Liver (tissue), 9 donors: ENCODE measurements around the gene SOX18. TPM values are rescaled to one million over a fixed set of nuclear protein-coding genes. Genes with fewer than 3 reads are reported as not detected.

Experiments
- DNase-seq: peaks from one replicate; pipeline ENCODE4 v3.0.0-alpha.2; 2017; ENCODE audit warnings: low spot score
- H3K27ac ChIP-seq, 2 donors: one replicate each; pipeline ENCODE4 v1.7.0; 2013; ENCODE audit warnings: inconsistent platforms in 2 of 2, low read length in 2 of 2, control low read depth in 1 of 2, low read depth in 1 of 2, mild to moderate bottlenecking in 1 of 2
- H3K27me3 ChIP-seq, 4 donors: one replicate each; pipeline versions ENCODE4 v1.6.1 to v1.7.0; 2013; ENCODE audit warnings: low read length in 3 of 4, inconsistent platforms in 1 of 4, mild to moderate bottlenecking in 1 of 4, moderate library complexity in 1 of 4; ENCODE audit not compliant: control insufficient read depth in 4 of 4, insufficient read depth in 4 of 4
- H3K36me3 ChIP-seq, 4 donors: one replicate each; pipeline versions ENCODE4 v1.6.1 to v1.7.0; 2013; ENCODE audit warnings: low read length in 3 of 4, mild to moderate bottlenecking in 3 of 4, low read depth in 1 of 4, moderate library complexity in 1 of 4; ENCODE audit not compliant: control insufficient read depth in 4 of 4, insufficient read depth in 3 of 4
- H3K4me1 ChIP-seq, 4 donors: one replicate each; pipeline versions ENCODE4 v1.6.1 to v1.7.0; 2013; ENCODE audit warnings: low read length in 3 of 4, mild to moderate bottlenecking in 3 of 4, moderate library complexity in 1 of 4; ENCODE audit not compliant: control insufficient read depth in 4 of 4, insufficient read depth in 4 of 4
- H3K4me3 ChIP-seq, 3 donors: one replicate each; pipeline versions ENCODE4 v1.6.1 to v1.7.0; 2013; ENCODE audit warnings: low read length in 3 of 3, control low read depth in 1 of 3, low read depth in 1 of 3, mild to moderate bottlenecking in 1 of 3
- H3K9ac ChIP-seq, 2 donors: one replicate each; pipeline ENCODE4 v1.7.0; 2013; ENCODE audit warnings: low read length in 2 of 2, mild to moderate bottlenecking in 2 of 2, moderate library complexity in 2 of 2, control low read depth in 1 of 2, low read depth in 1 of 2
- H3K9me3 ChIP-seq, 4 donors: one replicate each; pipeline versions ENCODE4 v1.6.1 to v1.7.0; 2013; ENCODE audit warnings: low read length in 3 of 4; ENCODE audit not compliant: control insufficient read depth in 4 of 4
- EGR1 ChIP-seq, 2 donors: IDR thresholded peaks; 2 replicates each; pipeline ENCODE4 v1.6.1; 2016 to 2018; ENCODE audit warnings: antibody characterized with exemption in 2 of 2, low read depth in 2 of 2
- FOXA1 ChIP-seq: IDR thresholded peaks from 2 replicates; pipeline ENCODE4 v1.6.1; 2016; ENCODE audit warnings: antibody characterized with exemption
- FOXA2 ChIP-seq: IDR thresholded peaks from 2 replicates; pipeline ENCODE4 v1.6.1; 2016; ENCODE audit warnings: antibody characterized with exemption
- GABPA ChIP-seq, 2 donors: IDR thresholded peaks in 1 of 2; conservative IDR thresholded peaks in 1 of 2; 2 replicates each; pipeline ENCODE4 v1.6.1; 2016; ENCODE audit warnings: antibody characterized with exemption in 2 of 2, mild to moderate bottlenecking in 1 of 2, moderate library complexity in 1 of 2
- HNF4A ChIP-seq, 2 donors: conservative IDR thresholded peaks; 2 replicates each; pipeline ENCODE4 v1.6.1; 2016; ENCODE audit warnings: antibody characterized with exemption in 2 of 2, mild to moderate bottlenecking in 2 of 2
- HNF4G ChIP-seq: IDR thresholded peaks from 2 replicates; pipeline ENCODE4 v1.6.1; 2016; ENCODE audit warnings: antibody characterized with exemption
- JUND ChIP-seq, 2 donors: IDR thresholded peaks; 2 replicates each; pipeline ENCODE4 v1.6.1; 2016; ENCODE audit warnings: antibody characterized with exemption in 2 of 2
- NR2F2 ChIP-seq: IDR thresholded peaks from 2 replicates; pipeline ENCODE4 v1.6.1; 2016; ENCODE audit warnings: antibody characterized with exemption
- RAD21 ChIP-seq, 2 donors: IDR thresholded peaks; 2 replicates each; pipeline ENCODE4 v1.6.1; 2016; ENCODE audit warnings: antibody characterized with exemption in 2 of 2, mild to moderate bottlenecking in 2 of 2
- RXRA ChIP-seq, 2 donors: IDR thresholded peaks; 2 replicates each; pipeline ENCODE4 v1.6.1; 2017 to 2018; ENCODE audit warnings: antibody characterized with exemption in 2 of 2, mild to moderate bottlenecking in 1 of 2
- SP1 ChIP-seq: IDR thresholded peaks from 2 replicates; pipeline ENCODE4 v1.6.1; 2018; ENCODE audit warnings: antibody characterized with exemption, mild to moderate bottlenecking
- YY1 ChIP-seq: IDR thresholded peaks from 2 replicates; pipeline ENCODE4 v1.6.1; 2016; ENCODE audit warnings: antibody characterized with exemption, mild to moderate bottlenecking
- WGBS: extraction: QIAGEN DNeasy Blood & Tissue Kit; methylation state at CpG from one replicate; pipeline ENCODE4 v1.1.7; 2013; 5-methylcytosine and 5-hydroxymethylcytosine counted together
- polyA plus RNA-seq, 2 donors: library from polyadenylated mRNA; stranded (reverse) in 1 of 2; unstranded in 1 of 2; fragments of 200-250 nt in 1 of 2; fragments of >200 nt in 1 of 2; fragmentation: Nextera tagmentation in 1 of 2; extraction: Ambion mirVana in 1 of 2; gene quantifications; one replicate each; pipeline versions ENCODE4 v1.2.1 to v1.2.3, GENCODE V29; 2013 to 2015
- total RNA-seq, 2 donors: library from RNA; depleted of rRNA; stranded (reverse); fragments of >200 nt; gene quantifications; one replicate each; pipeline ENCODE4 v1.2.3, GENCODE V29; 2014
- TF ChIP-seq, protein P1 (sequence below): IDR thresholded peaks from 2 replicates; pipeline ENCODE4 v1.6.1; 2016; ENCODE audit warnings: antibody characterized with exemption
- TF ChIP-seq, protein P2 (sequence below): fragments of 150-350 bp; IDR thresholded peaks from 2 replicates; pipeline ENCODE4 v1.5.1; 2017; ENCODE audit warnings: improper control_type of control experiment, low read depth, low read length; ENCODE audit not compliant: missing input control
- TF ChIP-seq, protein P3 (sequence below): IDR thresholded peaks from 2 replicates; pipeline ENCODE4 v1.6.1; 2016; ENCODE audit warnings: antibody characterized with exemption
- TF ChIP-seq, protein P4 (sequence below): IDR thresholded peaks from 2 replicates; pipeline ENCODE4 v1.6.1; 2016; ENCODE audit warnings: antibody characterized with exemption
- TF ChIP-seq, protein P5 (sequence below): IDR thresholded peaks from 2 replicates; pipeline ENCODE4 v1.6.1; 2016; ENCODE audit warnings: antibody characterized with exemption, mild to moderate bottlenecking
- donor health status: healthy.
- donor health status: healthy.
- donor health status: healthy.
- donor health status: healthy.
- donor health status: healthy.

The SOX18 gene
- total and polyA plus RNA-seq, 4 donors: 1.1 to 5.8 (median 2.6) TPM

DNA sequence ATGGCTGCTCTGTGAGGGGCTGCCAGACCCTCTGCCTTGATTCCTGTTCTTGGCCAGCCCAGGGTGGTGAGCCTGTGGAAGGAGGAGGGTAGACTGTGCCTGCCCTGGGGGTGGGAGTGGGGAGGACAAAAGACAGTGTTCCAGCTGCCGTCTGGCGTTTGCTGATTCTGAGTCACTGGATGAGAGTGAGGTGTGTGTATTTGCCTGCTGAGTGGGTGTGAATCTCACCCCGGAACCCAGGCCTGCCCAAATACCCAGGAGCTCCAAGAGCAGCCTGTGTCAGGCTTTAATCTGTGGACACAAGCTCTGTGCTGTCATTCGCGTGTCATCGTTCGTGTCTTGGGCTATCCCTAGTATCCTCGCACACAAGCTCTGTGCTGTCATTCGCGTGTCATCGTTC is 37.4 kb upstream of the SOX18 start:
- no peak for TF ChIP-seq HNF4G
- TF ChIP-seq, protein P1, sequence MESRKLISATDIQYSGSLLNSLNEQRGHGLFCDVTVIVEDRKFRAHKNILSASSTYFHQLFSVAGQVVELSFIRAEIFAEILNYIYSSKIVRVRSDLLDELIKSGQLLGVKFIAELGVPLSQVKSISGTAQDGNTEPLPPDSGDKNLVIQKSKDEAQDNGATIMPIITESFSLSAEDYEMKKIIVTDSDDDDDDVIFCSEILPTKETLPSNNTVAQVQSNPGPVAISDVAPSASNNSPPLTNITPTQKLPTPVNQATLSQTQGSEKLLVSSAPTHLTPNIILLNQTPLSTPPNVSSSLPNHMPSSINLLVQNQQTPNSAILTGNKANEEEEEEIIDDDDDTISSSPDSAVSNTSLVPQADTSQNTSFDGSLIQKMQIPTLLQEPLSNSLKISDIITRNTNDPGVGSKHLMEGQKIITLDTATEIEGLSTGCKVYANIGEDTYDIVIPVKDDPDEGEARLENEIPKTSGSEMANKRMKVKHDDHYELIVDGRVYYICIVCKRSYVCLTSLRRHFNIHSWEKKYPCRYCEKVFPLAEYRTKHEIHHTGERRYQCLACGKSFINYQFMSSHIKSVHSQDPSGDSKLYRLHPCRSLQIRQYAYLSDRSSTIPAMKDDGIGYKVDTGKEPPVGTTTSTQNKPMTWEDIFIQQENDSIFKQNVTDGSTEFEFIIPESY: no peak
- no peak for TF ChIP-seq YY1
- TF ChIP-seq, protein P2, sequence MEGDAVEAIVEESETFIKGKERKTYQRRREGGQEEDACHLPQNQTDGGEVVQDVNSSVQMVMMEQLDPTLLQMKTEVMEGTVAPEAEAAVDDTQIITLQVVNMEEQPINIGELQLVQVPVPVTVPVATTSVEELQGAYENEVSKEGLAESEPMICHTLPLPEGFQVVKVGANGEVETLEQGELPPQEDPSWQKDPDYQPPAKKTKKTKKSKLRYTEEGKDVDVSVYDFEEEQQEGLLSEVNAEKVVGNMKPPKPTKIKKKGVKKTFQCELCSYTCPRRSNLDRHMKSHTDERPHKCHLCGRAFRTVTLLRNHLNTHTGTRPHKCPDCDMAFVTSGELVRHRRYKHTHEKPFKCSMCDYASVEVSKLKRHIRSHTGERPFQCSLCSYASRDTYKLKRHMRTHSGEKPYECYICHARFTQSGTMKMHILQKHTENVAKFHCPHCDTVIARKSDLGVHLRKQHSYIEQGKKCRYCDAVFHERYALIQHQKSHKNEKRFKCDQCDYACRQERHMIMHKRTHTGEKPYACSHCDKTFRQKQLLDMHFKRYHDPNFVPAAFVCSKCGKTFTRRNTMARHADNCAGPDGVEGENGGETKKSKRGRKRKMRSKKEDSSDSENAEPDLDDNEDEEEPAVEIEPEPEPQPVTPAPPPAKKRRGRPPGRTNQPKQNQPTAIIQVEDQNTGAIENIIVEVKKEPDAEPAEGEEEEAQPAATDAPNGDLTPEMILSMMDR: no peak
- TF ChIP-seq, protein P3, sequence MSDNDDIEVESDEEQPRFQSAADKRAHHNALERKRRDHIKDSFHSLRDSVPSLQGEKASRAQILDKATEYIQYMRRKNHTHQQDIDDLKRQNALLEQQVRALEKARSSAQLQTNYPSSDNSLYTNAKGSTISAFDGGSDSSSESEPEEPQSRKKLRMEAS: no peak
- no peak for TF ChIP-seq RXRA (IDR thresholded peaks at IDR 0.05)
- peaks cover 0 to 6% (median 0%) of the 10 kb centered on the region in 4 donors for H3K27me3 ChIP-seq
- H3K9ac ChIP-seq: no peak overlapping the region
- 94% methylated on average over 8 of the region's 11 CpGs for WGBS
- H3K4me3 ChIP-seq: no peak overlapping the region
- no peak overlapping the region for H3K27ac ChIP-seq
- H3K4me1 ChIP-seq: peaks cover 6 to 16% (median 10%) of the 10 kb centered on the region in 4 donors
- DNase-seq: no peak
- no peaks in the 10 kb centered on the region for H3K36me3 ChIP-seq
- H3K9me3 ChIP-seq: no peaks in the 10 kb centered on the region

DNA sequence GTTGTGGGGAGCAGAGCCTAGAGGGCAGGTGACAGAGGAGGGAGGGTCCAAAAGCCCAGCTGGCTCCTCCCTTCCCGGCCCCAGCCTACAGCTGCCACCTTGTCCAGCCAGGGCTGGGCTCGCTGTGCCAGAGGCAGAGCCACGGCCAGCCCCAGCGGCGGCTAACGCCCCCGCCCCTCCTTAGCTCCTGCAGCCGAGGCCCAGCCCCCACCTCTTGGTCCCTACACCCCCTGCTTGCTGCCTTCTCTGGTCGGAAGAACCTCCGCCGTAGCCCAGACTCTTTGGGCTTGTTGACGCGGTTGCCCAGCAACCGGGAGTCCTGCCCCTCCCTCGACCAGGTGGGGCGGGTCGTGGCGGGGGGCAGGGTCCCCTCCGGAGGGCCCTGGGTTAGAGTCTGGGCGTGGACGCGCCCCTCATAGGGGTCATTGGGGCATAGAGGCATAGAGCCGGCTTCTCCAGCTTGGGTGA is 35.3 kb upstream of the SOX18 start:
- DNase-seq: no peak
- 10% methylated on average over 23 of the region's 23 CpGs for WGBS
- no peak overlapping the region for H3K9ac ChIP-seq

More for the DNA sequence above, 35.3 kb upstream of the SOX18 start:
- no peaks in the 10 kb centered on the region for H3K36me3 ChIP-seq
- no peaks in the 10 kb centered on the region for H3K9me3 ChIP-seq
- no peak overlapping the region for H3K4me3 ChIP-seq
- H3K27me3 ChIP-seq: peaks cover 0 to 6% (median 0%) of the 10 kb centered on the region in 4 donors
- TF ChIP-seq JUND (IDR thresholded peaks at IDR 0.05) (no peak), SP1 (no peak), GABPA (IDR thresholded peaks at IDR 0.05 in 1 of 2, conservative IDR thresholded peaks at IDR 0.05 in 1 of 2) (no peak), RXRA (IDR thresholded peaks at IDR 0.05) (no peak), FOXA2 (no peak), HNF4G (no peak), HNF4A (conservative IDR thresholded peaks at IDR 0.05) (no peak), EGR1 (IDR thresholded peaks at IDR 0.05; ENCODE audit: low read depth in 2 of 2) (no peak), NR2F2 (no peak), FOXA1 (no peak), YY1 (no peak), RAD21 (IDR thresholded peaks at IDR 0.05) (no peak)
- TF ChIP-seq, protein P2: no peak
- TF ChIP-seq, protein P1: no peak
- TF ChIP-seq, protein P4, sequence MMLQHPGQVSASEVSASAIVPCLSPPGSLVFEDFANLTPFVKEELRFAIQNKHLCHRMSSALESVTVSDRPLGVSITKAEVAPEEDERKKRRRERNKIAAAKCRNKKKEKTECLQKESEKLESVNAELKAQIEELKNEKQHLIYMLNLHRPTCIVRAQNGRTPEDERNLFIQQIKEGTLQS: no peak
- TF ChIP-seq, protein P3: no peak
- TF ChIP-seq, protein P5, sequence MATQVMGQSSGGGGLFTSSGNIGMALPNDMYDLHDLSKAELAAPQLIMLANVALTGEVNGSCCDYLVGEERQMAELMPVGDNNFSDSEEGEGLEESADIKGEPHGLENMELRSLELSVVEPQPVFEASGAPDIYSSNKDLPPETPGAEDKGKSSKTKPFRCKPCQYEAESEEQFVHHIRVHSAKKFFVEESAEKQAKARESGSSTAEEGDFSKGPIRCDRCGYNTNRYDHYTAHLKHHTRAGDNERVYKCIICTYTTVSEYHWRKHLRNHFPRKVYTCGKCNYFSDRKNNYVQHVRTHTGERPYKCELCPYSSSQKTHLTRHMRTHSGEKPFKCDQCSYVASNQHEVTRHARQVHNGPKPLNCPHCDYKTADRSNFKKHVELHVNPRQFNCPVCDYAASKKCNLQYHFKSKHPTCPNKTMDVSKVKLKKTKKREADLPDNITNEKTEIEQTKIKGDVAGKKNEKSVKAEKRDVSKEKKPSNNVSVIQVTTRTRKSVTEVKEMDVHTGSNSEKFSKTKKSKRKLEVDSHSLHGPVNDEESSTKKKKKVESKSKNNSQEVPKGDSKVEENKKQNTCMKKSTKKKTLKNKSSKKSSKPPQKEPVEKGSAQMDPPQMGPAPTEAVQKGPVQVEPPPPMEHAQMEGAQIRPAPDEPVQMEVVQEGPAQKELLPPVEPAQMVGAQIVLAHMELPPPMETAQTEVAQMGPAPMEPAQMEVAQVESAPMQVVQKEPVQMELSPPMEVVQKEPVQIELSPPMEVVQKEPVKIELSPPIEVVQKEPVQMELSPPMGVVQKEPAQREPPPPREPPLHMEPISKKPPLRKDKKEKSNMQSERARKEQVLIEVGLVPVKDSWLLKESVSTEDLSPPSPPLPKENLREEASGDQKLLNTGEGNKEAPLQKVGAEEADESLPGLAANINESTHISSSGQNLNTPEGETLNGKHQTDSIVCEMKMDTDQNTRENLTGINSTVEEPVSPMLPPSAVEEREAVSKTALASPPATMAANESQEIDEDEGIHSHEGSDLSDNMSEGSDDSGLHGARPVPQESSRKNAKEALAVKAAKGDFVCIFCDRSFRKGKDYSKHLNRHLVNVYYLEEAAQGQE: no peak
- peaks cover 6 to 16% (median 12%) of the 10 kb centered on the region in 4 donors for H3K4me1 ChIP-seq
- H3K27ac ChIP-seq: no peak overlapping the region
